ENCODE data around the gene PGS1. TPM values are rescaled to one million over a fixed set of nuclear protein-coding genes. Genes with fewer than 3 reads are reported as not detected.

PGS1 gene
- total RNA-seq, 2 donors from 2014 or later = 21.2 to 21.8 TPM

- Histone ChIP-seq H3K4me1 (peaks cover 0 to 35% of the 10 kb centered on the region in 2 donors), H3K9me3 (no peaks in the 10 kb centered on the region), H3K27ac (no peak overlapping the region), H3K4me3 (no peak overlapping the region), H3K36me3 (peaks cover 40% of the 10 kb centered on the region), H3K27me3 (no peaks in the 10 kb centered on the region)
- TF ChIP-seq CTCF (IDR thresholded peaks at IDR 0.05) = no peak
- DNase-seq (ENCODE audit: low spot score) = no peak
Observed at GRCh38 chr17:78422872-78423588, 44.6 kb downstream of the PGS1 start.

DNA sequence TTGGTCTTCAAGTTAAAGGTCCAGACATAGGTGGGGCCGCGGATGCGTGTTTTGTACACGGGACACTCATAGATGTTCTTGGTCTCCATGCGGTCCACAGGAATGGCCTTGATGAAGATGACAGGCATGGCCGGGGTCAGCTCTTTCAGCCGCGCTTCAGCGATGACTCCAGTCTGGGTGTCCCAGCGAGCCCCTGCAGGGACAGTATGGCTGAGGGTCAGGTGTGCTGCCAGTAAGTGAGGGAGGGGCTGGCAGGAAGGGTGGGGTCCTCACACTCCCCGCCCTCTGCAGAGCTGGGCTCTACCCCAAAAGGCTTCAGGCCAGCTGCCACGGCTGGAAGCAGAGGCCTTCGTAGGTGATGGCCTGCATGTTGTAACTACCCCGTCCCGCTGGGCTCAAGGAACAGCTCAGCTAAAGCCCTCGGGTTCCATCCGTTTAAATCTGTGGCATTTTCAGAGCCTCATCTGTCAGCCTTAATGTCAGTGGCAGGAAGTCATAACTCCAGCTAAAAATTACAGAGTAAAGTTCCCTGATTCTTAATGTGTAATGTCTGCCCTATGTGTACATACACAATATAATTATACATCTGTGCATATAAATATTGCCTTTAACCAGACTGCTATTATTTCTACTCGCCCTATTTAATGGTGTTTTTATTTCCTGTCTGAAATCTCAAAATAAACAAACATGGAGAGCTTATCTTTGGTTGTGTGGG is 45.7 kb downstream of the PGS1 start:
- Histone ChIP-seq H3K27ac (no peak overlapping the region), H3K27me3 (no peaks in the 10 kb centered on the region), H3K9me3 (no peaks in the 10 kb centered on the region), H3K4me3 (no peak overlapping the region), H3K36me3 (peaks cover 40% of the 10 kb centered on the region), H3K4me1 (peaks cover 0 to 35% of the 10 kb centered on the region in 2 donors)
- DNase-seq (ENCODE audit: low spot score) = no peak
- TF ChIP-seq CTCF (IDR thresholded peaks at IDR 0.05) = no peak

DNA sequence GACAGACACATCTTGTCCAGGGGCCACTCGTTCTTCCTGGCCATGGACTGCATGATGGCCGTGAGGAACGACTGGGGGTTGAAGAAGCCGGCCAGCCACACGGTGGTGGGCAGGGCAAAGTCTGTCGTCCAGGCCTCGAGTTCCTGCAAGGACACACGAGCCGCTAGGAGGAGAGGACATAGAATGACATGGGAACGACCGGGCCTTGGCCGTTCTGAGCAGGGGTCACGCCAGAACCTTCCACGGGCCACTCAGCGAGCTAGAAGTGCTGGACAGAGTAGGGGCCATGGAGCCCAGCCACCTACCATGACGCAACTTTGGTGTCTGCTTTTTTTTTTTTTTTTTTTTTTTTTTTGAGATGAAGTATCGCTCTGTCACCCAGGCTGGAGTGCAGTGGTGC is 47.0 kb downstream of the PGS1 start:
- Histone ChIP-seq H3K36me3 (peaks cover 28% of the 10 kb centered on the region), H3K27me3 (no peaks in the 10 kb centered on the region), H3K27ac (no peak overlapping the region), H3K4me3 (no peak overlapping the region), H3K9me3 (no peaks in the 10 kb centered on the region), H3K4me1 (peaks cover 0 to 27% of the 10 kb centered on the region in 2 donors)
- DNase-seq (ENCODE audit: low spot score) = no peak
- TF ChIP-seq CTCF (IDR thresholded peaks at IDR 0.05) = no peak

GRCh38 chr17:78426293-78426879 is 47.9 kb downstream of the PGS1 start:
- DNase-seq (ENCODE audit: low spot score) = no peak
- Histone ChIP-seq H3K27ac (no peak overlapping the region), H3K4me1 (peaks cover 0 to 20% of the 10 kb centered on the region in 2 donors), H3K4me3 (no peak overlapping the region), H3K27me3 (no peaks in the 10 kb centered on the region), H3K9me3 (no peaks in the 10 kb centered on the region), H3K36me3 (peaks cover 19% of the 10 kb centered on the region)
- no peak for TF ChIP-seq CTCF (IDR thresholded peaks at IDR 0.05)

- no peak for TF ChIP-seq CTCF (IDR thresholded peaks at IDR 0.05)
- no peak for DNase-seq (ENCODE audit: low spot score)
- H3K27me3 ChIP-seq = no peaks in the 10 kb centered on the region
- H3K9me3 ChIP-seq = no peaks in the 10 kb centered on the region
- no peak overlapping the region for H3K4me3 ChIP-seq
- H3K4me1 ChIP-seq = peaks cover 0 to 14% of the 10 kb centered on the region in 2 donors
- no peak overlapping the region for H3K27ac ChIP-seq
- peaks cover 19% of the 10 kb centered on the region for H3K36me3 ChIP-seq
Observed at GRCh38 chr17:78427140-78427539, 48.7 kb downstream of the PGS1 start.
